Neuron (in vitro differentiated cells): ENCODE measurements around the gene SRRM1.
A peak's percentile ranks its signal among the peaks of the same experiment; 100 is the strongest.

Experiments
- H2AFZ ChIP-seq: one replicate; pipeline ENCODE4 v1.6.1; 2013; ENCODE audit warnings: low read depth, mild to moderate bottlenecking, inconsistent platforms, low read length, moderate library complexity
- H3K27me3 ChIP-seq: one replicate; pipeline ENCODE4 v1.6.1; 2013; ENCODE audit warnings: low read length; ENCODE audit not compliant: insufficient read depth
- H3K36me3 ChIP-seq: one replicate; pipeline ENCODE4 v1.6.1; 2013; ENCODE audit warnings: low read length; ENCODE audit not compliant: insufficient read depth
- H3K4me1 ChIP-seq: one replicate; pipeline ENCODE4 v1.6.1; 2013; ENCODE audit warnings: low read length; ENCODE audit not compliant: insufficient read depth
- H3K4me3 ChIP-seq: 2 replicates; pipeline ENCODE4 v1.5.1; 2013; ENCODE audit warnings: mild to moderate bottlenecking, low read length, moderate library complexity
- H3K9me3 ChIP-seq: one replicate; pipeline ENCODE4 v1.6.1; 2013; ENCODE audit warnings: low read length

SRRM1 gene, protein sequence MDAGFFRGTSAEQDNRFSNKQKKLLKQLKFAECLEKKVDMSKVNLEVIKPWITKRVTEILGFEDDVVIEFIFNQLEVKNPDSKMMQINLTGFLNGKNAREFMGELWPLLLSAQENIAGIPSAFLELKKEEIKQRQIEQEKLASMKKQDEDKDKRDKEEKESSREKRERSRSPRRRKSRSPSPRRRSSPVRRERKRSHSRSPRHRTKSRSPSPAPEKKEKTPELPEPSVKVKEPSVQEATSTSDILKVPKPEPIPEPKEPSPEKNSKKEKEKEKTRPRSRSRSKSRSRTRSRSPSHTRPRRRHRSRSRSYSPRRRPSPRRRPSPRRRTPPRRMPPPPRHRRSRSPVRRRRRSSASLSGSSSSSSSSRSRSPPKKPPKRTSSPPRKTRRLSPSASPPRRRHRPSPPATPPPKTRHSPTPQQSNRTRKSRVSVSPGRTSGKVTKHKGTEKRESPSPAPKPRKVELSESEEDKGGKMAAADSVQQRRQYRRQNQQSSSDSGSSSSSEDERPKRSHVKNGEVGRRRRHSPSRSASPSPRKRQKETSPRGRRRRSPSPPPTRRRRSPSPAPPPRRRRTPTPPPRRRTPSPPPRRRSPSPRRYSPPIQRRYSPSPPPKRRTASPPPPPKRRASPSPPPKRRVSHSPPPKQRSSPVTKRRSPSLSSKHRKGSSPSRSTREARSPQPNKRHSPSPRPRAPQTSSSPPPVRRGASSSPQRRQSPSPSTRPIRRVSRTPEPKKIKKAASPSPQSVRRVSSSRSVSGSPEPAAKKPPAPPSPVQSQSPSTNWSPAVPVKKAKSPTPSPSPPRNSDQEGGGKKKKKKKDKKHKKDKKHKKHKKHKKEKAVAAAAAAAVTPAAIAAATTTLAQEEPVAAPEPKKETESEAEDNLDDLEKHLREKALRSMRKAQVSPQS

DNA sequence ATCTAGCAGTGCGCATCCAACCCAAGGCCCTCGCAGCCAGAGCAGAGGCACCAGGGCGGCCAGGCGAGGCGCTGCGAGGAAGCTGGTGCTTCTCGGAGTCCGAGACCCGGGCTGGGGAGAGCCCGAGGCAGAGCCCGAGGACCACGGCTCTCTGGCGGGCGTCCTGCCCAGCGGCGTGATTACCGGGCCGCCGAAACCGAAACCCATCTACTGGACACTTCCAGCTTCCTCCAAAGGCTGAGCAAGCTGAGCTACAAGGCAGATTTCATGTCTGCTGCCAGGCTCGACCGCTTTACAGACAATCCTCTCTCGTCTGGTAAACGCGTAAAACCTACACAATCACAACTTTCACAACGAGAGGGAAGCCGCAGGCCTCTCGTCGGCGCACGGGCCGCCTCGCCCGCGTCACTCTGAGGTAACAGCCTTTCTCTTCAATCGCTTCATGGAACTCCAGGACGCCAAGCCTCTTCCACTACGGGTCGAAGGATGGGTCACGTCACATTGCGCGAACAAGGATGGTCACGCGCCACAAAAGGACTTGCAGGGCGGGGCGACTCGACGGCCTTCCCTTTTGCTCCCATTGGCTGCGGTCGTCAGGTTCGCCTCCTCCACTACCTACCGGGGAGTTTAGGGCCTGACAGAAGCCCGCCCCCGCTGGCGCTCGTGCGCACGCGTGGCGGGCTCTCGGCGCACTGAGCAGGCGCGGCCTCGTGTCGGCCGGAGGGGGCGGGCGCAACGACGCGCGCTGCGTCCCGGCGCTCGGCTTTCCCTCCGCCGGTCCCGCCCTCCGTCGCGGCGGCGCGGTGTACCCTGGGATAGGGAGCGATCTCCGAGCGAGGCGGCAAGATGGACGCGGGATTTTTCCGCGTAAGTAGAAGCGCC lies at the start of gene SRRM1:
SRRM1 (plus strand) TSS at position 822 of the 882 bp plus-strand sequence; CDS start at position 847, 25 bp downstream.
- Histone ChIP-seq H3K4me1 (peaks cover 25% of the 10 kb centered on the region), H3K9me3 (no peaks in the 10 kb centered on the region), H3K27me3 (no peaks in the 10 kb centered on the region), H3K36me3 (peaks cover 27% of the 10 kb centered on the region), H3K4me3 (peak within 1 kb of the TSS; percentile 83), H2AFZ (peak within 1 kb of the TSS; percentile 51)

DNA sequence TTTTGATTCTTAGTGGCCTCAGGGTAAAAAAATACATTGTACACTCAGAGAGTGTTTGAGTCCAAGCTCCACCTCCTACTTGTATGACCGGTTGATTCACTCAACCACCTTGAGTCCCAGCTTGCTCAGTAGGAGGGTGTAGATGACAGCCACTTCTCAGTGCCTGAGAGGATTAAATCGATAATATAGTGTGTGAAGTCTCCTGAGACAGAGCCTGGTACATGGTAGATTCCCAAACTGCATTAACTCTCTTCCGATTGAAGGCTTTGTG lies 48.8 kb upstream of the SRRM1 start:
- no peaks in the 10 kb centered on the region for H3K4me1 ChIP-seq
- H3K9me3 ChIP-seq = no peaks in the 10 kb centered on the region
- no peaks in the 10 kb centered on the region for H3K27me3 ChIP-seq
- no peak overlapping the region for H3K4me3 ChIP-seq
- no peak overlapping the region for H2AFZ ChIP-seq
- no peaks in the 10 kb centered on the region for H3K36me3 ChIP-seq

DNA sequence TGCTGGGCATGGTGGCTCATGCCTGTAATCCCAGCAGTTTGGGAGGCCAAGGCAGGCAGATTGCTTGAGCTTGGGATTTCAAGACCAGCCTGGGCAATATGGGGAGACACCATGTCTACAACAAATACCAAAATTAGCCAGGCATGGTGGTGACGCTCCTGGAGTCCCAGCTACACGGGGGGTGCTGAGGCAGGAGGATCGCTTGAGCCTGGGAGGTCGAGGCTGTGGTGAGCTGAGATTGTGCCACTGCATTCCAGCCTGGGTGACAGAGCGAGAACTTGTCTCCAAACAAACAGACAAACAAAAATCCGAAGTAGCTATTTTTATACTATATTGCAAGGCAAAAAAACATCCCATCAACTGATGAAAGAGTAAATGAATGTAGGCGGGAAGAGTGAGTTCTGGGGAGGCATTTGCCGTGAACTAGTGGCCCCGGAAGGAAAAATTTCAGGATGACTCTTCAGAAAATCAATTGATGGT lies 46.7 kb upstream of the SRRM1 start:
- no peaks in the 10 kb centered on the region for H3K27me3 ChIP-seq
- no peaks in the 10 kb centered on the region for H3K4me1 ChIP-seq
- H2AFZ ChIP-seq = no peak overlapping the region
- no peak overlapping the region for H3K4me3 ChIP-seq
- no peaks in the 10 kb centered on the region for H3K9me3 ChIP-seq
- no peaks in the 10 kb centered on the region for H3K36me3 ChIP-seq

DNA sequence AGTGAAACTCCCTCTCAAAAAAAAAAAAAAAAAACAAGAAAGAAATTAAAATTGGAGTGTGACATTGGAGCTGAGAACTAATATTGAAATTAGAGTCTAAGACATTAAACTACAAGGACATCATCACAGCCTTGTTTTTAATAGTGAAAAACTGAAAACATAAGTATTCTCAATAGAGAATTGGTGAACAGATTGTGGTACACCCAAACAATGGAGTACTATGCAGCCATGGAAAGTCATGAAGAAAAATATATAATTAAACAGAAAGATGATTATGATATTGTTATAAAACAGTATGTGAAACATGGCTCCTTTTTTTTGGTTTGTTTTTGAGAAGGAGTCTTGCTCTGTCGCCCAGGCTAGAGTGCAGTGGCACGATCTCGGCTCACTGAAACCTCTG lies 43.8 kb upstream of the SRRM1 start:
- Histone ChIP-seq H3K36me3 (no peaks in the 10 kb centered on the region), H2AFZ (no peak overlapping the region), H3K27me3 (no peaks in the 10 kb centered on the region), H3K9me3 (no peaks in the 10 kb centered on the region), H3K4me1 (no peaks in the 10 kb centered on the region), H3K4me3 (no peak overlapping the region)

DNA sequence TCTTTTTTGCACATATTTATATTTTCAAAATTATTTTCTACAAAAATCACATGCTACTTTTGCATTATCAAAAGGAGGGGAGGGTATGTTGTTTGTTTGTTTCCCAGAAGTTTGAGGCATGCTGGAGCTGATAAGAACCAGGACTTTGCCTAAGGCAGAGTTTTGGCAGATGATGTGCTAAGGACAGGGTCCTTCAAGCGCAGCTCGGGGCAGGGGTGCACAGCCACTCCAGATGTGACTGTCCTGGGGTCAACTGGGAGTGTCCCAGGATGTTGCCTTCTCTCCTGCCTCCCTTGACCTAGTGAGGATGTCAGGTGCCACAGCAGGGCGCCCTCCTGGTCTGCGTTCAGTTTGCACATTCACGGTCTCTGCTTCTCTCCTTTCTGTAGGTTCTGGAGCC lies 42.6 kb upstream of the SRRM1 start:
- H2AFZ ChIP-seq = no peak overlapping the region
- no peaks in the 10 kb centered on the region for H3K27me3 ChIP-seq

DNA sequence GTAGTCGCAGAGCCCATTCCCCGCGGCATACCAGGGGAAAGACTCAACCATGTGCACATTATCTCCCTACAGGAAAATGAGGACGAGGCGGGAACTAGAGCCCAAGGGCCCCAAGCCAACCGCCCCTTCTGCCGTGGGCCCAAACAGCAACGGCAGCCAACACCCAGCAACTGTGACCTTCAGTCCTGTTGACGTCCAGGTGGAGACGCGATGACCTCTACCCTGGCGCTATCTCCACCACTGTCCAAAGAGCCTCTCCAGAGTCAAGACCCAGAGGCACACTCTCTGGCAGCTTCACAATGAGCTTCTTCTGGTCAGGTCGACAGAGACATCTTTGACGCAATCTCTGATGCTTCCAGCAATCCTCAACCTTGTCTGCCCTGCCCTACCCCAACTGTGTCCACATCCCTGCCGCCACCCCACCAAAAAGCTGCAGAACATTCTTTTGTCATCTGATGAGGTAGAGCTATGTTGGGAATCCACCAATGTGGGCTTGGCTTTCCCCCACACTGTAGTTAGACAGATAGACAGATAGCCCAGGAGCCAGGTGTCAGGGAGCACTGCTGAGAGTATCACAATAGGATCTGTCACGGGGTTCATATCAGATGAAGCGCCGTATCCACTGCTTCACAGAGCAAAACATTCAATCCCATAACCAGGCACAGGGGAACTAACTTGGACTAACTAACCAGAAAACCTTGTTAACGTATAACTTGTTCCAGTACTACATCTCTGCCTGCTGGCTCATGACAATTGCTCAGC lies 37.4 kb upstream of the SRRM1 start:
- Histone ChIP-seq H3K4me1 (no peaks in the 10 kb centered on the region), H3K9me3 (no peaks in the 10 kb centered on the region), H3K36me3 (no peaks in the 10 kb centered on the region), H2AFZ (no peak overlapping the region), H3K27me3 (no peaks in the 10 kb centered on the region), H3K4me3 (no peak overlapping the region)

More for the DNA sequence above, 42.6 kb upstream of the SRRM1 start:
- H3K36me3 ChIP-seq = no peaks in the 10 kb centered on the region
- H3K4me1 ChIP-seq = no peaks in the 10 kb centered on the region
- H3K9me3 ChIP-seq = no peaks in the 10 kb centered on the region
- H3K4me3 ChIP-seq = no peak overlapping the region

DNA sequence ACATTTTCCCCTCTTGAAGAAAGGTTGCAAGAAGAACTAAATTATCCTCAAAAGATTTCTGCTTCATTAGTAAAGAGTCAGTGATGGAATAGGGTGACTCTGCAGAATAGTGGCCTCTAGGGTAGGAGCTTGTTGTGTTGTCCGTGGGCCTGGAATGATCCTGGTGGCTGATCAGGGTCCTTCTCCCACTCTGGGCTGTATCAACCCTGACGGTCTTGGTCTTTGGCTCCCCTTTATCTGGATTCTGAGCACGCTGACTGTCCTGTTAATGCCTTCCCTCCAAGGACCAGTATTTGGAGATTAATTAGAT lies 36.9 kb upstream of the SRRM1 start:
- no peak overlapping the region for H2AFZ ChIP-seq
- no peak overlapping the region for H3K4me3 ChIP-seq
- H3K4me1 ChIP-seq = no peaks in the 10 kb centered on the region
- no peaks in the 10 kb centered on the region for H3K36me3 ChIP-seq
- no peaks in the 10 kb centered on the region for H3K9me3 ChIP-seq
- H3K27me3 ChIP-seq = no peaks in the 10 kb centered on the region

DNA sequence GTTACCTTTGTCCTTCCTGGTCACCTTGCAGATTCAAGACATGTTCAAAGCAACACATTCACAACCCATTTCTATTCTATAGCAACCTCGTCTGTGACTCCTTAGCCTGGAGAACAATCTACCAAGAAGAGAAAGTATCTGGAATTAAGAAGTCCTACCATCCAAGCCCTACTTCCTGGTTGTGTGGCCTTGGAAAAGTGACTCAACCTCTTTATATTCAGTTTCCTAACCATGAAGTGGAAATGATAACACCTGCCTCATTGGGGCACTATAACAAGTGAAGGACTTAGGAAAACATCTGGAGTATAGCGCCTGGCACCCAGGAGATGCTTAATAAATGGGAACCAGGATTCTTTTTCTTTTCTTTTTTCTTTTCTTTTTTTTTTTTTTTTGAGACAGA lies 36.5 kb upstream of the SRRM1 start:
- no peak overlapping the region for H2AFZ ChIP-seq
- no peak overlapping the region for H3K4me3 ChIP-seq
- H3K36me3 ChIP-seq = no peaks in the 10 kb centered on the region
- no peaks in the 10 kb centered on the region for H3K4me1 ChIP-seq
- H3K27me3 ChIP-seq = no peaks in the 10 kb centered on the region
- H3K9me3 ChIP-seq = no peaks in the 10 kb centered on the region

DNA sequence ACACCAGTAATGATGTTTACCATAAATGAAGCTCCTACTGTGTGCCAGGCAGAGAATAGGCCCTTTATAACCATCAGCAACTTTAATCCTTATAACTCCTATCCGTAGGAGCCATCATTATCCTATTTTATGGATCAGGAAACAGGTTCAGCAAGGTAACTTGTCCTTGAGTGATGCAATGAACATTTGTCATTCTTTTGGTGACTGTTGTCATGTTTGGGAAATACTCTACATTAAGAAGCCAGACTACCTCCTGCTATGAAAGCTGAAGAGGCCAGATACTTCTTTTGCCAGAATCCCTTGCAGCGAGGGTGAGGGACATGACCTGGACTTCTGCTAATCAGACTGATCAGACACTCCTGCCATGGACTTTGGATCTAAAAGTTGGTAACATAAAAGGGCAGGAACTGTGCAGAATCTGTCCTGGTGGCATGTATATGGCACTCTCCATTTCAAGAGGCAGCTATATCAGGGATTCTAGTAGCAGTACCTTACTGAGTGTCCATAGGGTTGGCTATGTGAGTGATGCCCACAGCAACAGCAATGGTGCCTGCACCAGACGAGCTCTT lies 33.1 kb upstream of the SRRM1 start:
- H2AFZ ChIP-seq = no peak overlapping the region
- no peaks in the 10 kb centered on the region for H3K4me1 ChIP-seq
- no peaks in the 10 kb centered on the region for H3K9me3 ChIP-seq
- H3K36me3 ChIP-seq = no peaks in the 10 kb centered on the region
- no peaks in the 10 kb centered on the region for H3K27me3 ChIP-seq
- no peak overlapping the region for H3K4me3 ChIP-seq

DNA sequence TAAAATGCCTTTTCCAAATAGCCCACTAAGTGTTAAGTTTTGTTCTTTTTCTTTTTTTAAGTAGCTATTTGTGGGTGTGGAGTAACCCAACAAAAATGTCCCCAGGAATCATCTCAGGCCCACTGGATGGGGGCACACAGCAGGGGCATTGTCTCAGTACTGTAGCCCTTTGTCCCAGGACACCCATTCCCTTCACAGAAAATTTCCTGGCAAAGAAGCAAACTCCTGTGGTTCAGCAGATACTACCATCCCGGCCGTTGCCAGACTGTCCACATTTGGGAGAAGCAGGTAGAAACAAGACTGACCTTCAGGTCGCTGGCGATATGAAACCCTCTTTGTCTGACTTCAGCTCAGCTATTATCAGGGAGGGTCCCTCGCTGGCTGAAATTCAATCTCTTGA lies 23.7 kb upstream of the SRRM1 start:
- no peaks in the 10 kb centered on the region for H3K9me3 ChIP-seq
- H3K27me3 ChIP-seq = peaks cover 2% of the 10 kb centered on the region
- H3K36me3 ChIP-seq = no peaks in the 10 kb centered on the region
- H2AFZ ChIP-seq = no peak overlapping the region
- no peak overlapping the region for H3K4me3 ChIP-seq
- no peaks in the 10 kb centered on the region for H3K4me1 ChIP-seq

DNA sequence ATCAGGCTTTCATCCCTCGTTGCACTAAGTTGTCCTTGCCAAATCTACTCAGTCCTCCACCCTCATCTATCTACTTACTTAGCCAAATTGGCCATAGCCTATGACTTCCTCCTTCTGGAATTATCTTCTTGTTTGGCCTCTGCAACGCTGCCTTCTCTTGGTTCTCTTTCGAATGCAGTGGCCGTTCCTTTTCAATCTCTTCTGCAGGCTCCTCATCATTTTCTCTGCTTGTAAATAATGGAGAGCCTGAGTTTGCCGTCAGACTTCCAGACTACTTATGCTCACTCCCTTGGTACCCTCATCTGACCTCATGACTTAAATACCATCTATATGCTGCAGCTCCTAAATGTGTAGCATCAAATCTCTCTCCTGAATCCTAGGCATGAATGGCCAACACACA lies 22.4 kb upstream of the SRRM1 start:
- Histone ChIP-seq H3K4me3 (no peak overlapping the region), H3K36me3 (no peaks in the 10 kb centered on the region), H3K4me1 (no peaks in the 10 kb centered on the region), H2AFZ (no peak overlapping the region), H3K27me3 (peaks cover 2% of the 10 kb centered on the region), H3K9me3 (no peaks in the 10 kb centered on the region)

DNA sequence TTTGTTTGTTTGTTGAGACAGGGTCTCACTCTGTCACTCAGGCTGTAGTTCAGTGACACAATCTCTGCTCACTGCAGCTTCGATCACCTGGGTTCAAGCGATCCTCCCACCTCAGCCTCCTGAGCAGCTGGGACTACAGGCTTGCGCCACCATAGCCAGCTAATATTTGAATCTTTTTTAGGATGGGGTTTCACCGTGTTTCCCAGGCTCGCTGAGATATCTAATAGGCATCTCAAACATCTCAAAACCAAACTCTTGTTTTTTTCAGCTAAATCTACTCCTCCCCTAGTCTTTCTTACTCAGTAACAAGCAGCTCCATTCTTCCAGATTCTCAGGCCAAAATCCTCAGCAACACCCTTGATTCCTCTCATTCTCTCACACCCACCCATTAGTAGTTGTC lies 22.0 kb upstream of the SRRM1 start:
- no peak overlapping the region for H3K4me3 ChIP-seq
- H2AFZ ChIP-seq = no peak overlapping the region
- peaks cover 2% of the 10 kb centered on the region for H3K27me3 ChIP-seq
- no peaks in the 10 kb centered on the region for H3K4me1 ChIP-seq
- no peaks in the 10 kb centered on the region for H3K9me3 ChIP-seq
- no peaks in the 10 kb centered on the region for H3K36me3 ChIP-seq
